Measurements from ENCODE around the gene STRIP2. TPM values are rescaled to one million over a fixed set of nuclear protein-coding genes. Genes with fewer than 3 reads are reported as not detected.

STRIP2 gene
- total and polyA plus RNA-seq, 2 donors (not counting 1 experiment from before 2014, with no cell fraction given): 0.21 to 0.79 TPM

DNA sequence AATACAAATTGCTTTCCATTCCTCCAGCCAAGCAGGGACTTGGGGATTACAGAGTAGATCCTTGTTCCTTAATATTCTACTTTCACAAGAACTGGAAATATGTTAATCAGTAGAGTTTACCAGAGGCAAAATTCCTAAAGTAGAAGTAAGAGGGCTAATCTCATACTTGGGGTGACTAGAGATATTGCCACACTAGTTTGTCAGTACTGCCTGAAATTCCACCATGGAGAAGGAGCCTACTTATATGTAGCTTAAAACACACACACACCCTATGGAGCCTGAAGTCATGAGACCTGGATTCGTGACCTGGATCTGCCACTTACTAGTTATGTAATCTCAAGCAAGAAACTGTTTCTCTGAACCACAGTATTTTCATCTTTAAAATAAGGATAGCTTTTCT lies 33.9 kb downstream of the STRIP2 start:
- H3K4me1 ChIP-seq (ENCODE audit: control insufficient read depth in 2 of 2, insufficient read depth in 2 of 2, low read length in 2 of 2): no peaks in the 10 kb centered on the region
- H3K4me1 Mint-ChIP-seq: peaks cover 1% of the 10 kb centered on the region
- no peaks in the 10 kb centered on the region for H3K9me3 Mint-ChIP-seq (ENCODE audit: insufficient read depth)
- no CpG with 5 or more reads among the region's 1 CpG for WGBS (ENCODE audit: insufficient coverage)
- no peaks in the 10 kb centered on the region for H3K36me3 ChIP-seq (replicated peaks in 1 of 2; ENCODE audit: control extremely low read depth in 1 of 2, control insufficient read depth in 1 of 2, extremely low read depth in 1 of 2, insufficient read depth in 2 of 2, low read length in 1 of 2)
- ChIA-PET POLR2A (no interaction called here), CTCF (interaction anchor here (0.9 to 7.2 kb wide), 3 partner anchors 98 to 167 kb away, joined by 3 to 156 read pairs (median 3); no protein-coding TSS in a partner anchor)
- H3K9ac ChIP-seq (ENCODE audit: low read length): no peak overlapping the region
- TF ChIP-seq, protein P1, sequence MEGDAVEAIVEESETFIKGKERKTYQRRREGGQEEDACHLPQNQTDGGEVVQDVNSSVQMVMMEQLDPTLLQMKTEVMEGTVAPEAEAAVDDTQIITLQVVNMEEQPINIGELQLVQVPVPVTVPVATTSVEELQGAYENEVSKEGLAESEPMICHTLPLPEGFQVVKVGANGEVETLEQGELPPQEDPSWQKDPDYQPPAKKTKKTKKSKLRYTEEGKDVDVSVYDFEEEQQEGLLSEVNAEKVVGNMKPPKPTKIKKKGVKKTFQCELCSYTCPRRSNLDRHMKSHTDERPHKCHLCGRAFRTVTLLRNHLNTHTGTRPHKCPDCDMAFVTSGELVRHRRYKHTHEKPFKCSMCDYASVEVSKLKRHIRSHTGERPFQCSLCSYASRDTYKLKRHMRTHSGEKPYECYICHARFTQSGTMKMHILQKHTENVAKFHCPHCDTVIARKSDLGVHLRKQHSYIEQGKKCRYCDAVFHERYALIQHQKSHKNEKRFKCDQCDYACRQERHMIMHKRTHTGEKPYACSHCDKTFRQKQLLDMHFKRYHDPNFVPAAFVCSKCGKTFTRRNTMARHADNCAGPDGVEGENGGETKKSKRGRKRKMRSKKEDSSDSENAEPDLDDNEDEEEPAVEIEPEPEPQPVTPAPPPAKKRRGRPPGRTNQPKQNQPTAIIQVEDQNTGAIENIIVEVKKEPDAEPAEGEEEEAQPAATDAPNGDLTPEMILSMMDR (IDR thresholded peaks at IDR 0.05): no peak
- no peak for TF ChIP-seq EZH2 (IDR thresholded peaks at IDR 0.05; ENCODE audit: borderline replicate concordance, insufficient read depth, low read depth, low read length, poor library complexity, severe bottlenecking)
- no peaks in the 10 kb centered on the region for H3K79me2 ChIP-seq (ENCODE audit: control insufficient read depth, insufficient read depth, low read length)
- DNase-seq: no peak
- no peak overlapping the region for H3K27ac ChIP-seq (ENCODE audit: low read length in 2 of 2)
- no peak overlapping the region for H2AFZ ChIP-seq (ENCODE audit: insufficient read depth, low read depth, low read length, poor library complexity, severe bottlenecking)
- H3K9me3 ChIP-seq (ENCODE audit: control extremely low read depth in 1 of 3, control insufficient read depth in 2 of 3, insufficient read depth in 1 of 3, low read length in 2 of 3): no peaks in the 10 kb centered on the region
- no peak overlapping the region for H3K4me3 ChIP-seq (ENCODE audit: control extremely low read depth in 1 of 5, extremely low read depth in 1 of 5, insufficient read depth in 1 of 5, low read depth in 2 of 5, low read length in 4 of 5)
- no peaks in the 10 kb centered on the region for H3K27me3 Mint-ChIP-seq
- H3K27me3 ChIP-seq (replicated peaks in 1 of 4; ENCODE audit: control extremely low read depth in 1 of 4, control insufficient read depth in 3 of 4, insufficient read depth in 4 of 4, low read length in 3 of 4): no peaks in the 10 kb centered on the region
- H4K20me1 ChIP-seq (ENCODE audit: control insufficient read depth, insufficient read depth, low read length, poor library complexity, severe bottlenecking): no peaks in the 10 kb centered on the region
- no peak overlapping the region for H3K27ac Mint-ChIP-seq
- intact Hi-C loops (cut with micrococcal nuclease): no loop called here
- H3K4me2 ChIP-seq (replicated peaks; ENCODE audit: low read depth, low read length, poor library complexity, severe bottlenecking): no peak overlapping the region
- ATAC-seq (ENCODE audit: low read depth): no peak
- H3K4me3 Mint-ChIP-seq: no peak overlapping the region

DNA sequence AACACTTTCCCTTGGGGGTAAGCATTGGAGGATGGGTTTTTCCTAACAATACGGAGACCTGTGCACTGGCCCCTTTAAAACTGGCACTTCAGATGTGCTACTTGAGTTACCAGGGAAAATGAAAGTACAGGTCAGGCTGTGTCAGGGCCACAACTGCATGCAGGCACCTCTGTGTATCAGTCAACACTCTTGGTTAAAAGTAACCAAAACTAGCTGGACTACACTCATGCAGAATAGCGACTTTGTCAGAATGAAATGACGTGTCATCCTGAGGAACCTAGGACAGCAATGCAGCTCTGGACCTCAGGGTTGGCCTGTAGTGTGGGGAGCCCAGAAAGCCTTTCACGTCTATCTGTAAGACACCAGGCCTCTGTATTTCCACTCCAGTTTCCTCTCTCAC lies 34.3 kb downstream of the STRIP2 start:
- H3K9me3 Mint-ChIP-seq (ENCODE audit: insufficient read depth): no peaks in the 10 kb centered on the region
- no peak overlapping the region for H3K4me2 ChIP-seq (replicated peaks; ENCODE audit: low read depth, low read length, poor library complexity, severe bottlenecking)
- no peak for DNase-seq
- H3K4me3 ChIP-seq (ENCODE audit: control extremely low read depth in 1 of 5, extremely low read depth in 1 of 5, insufficient read depth in 1 of 5, low read depth in 2 of 5, low read length in 4 of 5): no peak overlapping the region
- H4K20me1 ChIP-seq (ENCODE audit: control insufficient read depth, insufficient read depth, low read length, poor library complexity, severe bottlenecking): no peaks in the 10 kb centered on the region
- WGBS (ENCODE audit: insufficient coverage): 87% methylated on average over 4 of the region's 4 CpGs
- H3K4me3 Mint-ChIP-seq: no peak overlapping the region
- H3K27ac Mint-ChIP-seq: no peak overlapping the region
- no peaks in the 10 kb centered on the region for H3K9me3 ChIP-seq (ENCODE audit: control extremely low read depth in 1 of 3, control insufficient read depth in 2 of 3, insufficient read depth in 1 of 3, low read length in 2 of 3)
- ChIA-PET POLR2A (no interaction called here), CTCF (interaction anchor here (0.6 to 7.2 kb wide), 7 partner anchors 98 to 255 kb away, joined by 3 to 156 read pairs (median 5); no protein-coding TSS in a partner anchor)
- no peak for ATAC-seq (ENCODE audit: low read depth)
- H3K4me1 Mint-ChIP-seq: peaks cover 1% of the 10 kb centered on the region
- no peaks in the 10 kb centered on the region for H3K4me1 ChIP-seq (ENCODE audit: control insufficient read depth in 2 of 2, insufficient read depth in 2 of 2, low read length in 2 of 2)
- no peaks in the 10 kb centered on the region for H3K36me3 ChIP-seq (replicated peaks in 1 of 2; ENCODE audit: control extremely low read depth in 1 of 2, control insufficient read depth in 1 of 2, extremely low read depth in 1 of 2, insufficient read depth in 2 of 2, low read length in 1 of 2)
- no peaks in the 10 kb centered on the region for H3K79me2 ChIP-seq (ENCODE audit: control insufficient read depth, insufficient read depth, low read length)
- no peak overlapping the region for H3K27ac ChIP-seq (ENCODE audit: low read length in 2 of 2)
- no peak overlapping the region for H2AFZ ChIP-seq (ENCODE audit: insufficient read depth, low read depth, low read length, poor library complexity, severe bottlenecking)
- intact Hi-C loops (cut with micrococcal nuclease): no loop called here
- no peaks in the 10 kb centered on the region for H3K27me3 Mint-ChIP-seq
- H3K27me3 ChIP-seq (replicated peaks in 1 of 4; ENCODE audit: control extremely low read depth in 1 of 4, control insufficient read depth in 3 of 4, insufficient read depth in 4 of 4, low read length in 3 of 4): no peaks in the 10 kb centered on the region
- H3K9ac ChIP-seq (ENCODE audit: low read length): no peak overlapping the region
- TF ChIP-seq, protein P1 (IDR thresholded peaks at IDR 0.05): no peak
- no peak for TF ChIP-seq EZH2 (IDR thresholded peaks at IDR 0.05; ENCODE audit: borderline replicate concordance, insufficient read depth, low read depth, low read length, poor library complexity, severe bottlenecking)
